GM12878 (cell line): ENCODE results near the gene TRIM63. TPM values are rescaled to one million over a fixed set of nuclear protein-coding genes. Genes with fewer than 3 reads are reported as not detected.

ENCODE experiments used
- ATAC-seq: fragments of 200-7000 bp; cut with Tn5 transposase; 3 replicates; pipeline ENCODE4 v1.9.1; 2020; ENCODE audit warnings: mild to moderate bottlenecking, moderate library complexity
- BruUV-seq: library from RNA; stranded (reverse); fragments of 400-500 nt; replicated peaks from 2 replicates; lab custom pipeline; 2021; lab: Mats Ljungman, UMichigan
- CTCF ChIA-PET: fragments of 300-600 bp; sonication (Branson Sonifier 250); formaldehyde crosslinking; extraction: SDS; loops from one replicate; lab custom pipeline; 2021; ENCODE audit warnings: inconsistent platforms; lab: Yijun Ruan, JAX
- POLR2A ChIA-PET: fragments of 350-600 bp; formaldehyde crosslinking; extraction: SDS; loops from one replicate; lab custom pipeline; 2021; ENCODE audit warnings: inconsistent platforms; lab: Charles Lee
- RAD21 ChIA-PET: fragments of 300-600 bp; sonication (Branson Sonifier 250); formaldehyde crosslinking; loops from one replicate; lab custom pipeline; 2023; ENCODE audit warnings: antibody characterized with exemption; ENCODE audit not compliant: unreplicated experiment; lab: Charles Lee
- SMC1A ChIA-PET: fragments of 300-600 bp; sonication (Branson Sonifier 250); formaldehyde crosslinking; loops from one replicate; lab custom pipeline; 2023; ENCODE audit not compliant: unreplicated experiment, uncharacterized antibody; lab: Charles Lee
- DNase-seq: peaks from one replicate; pipeline ENCODE4 v3.0.0-alpha.2; 2011; ENCODE audit warnings: low read depth, low spot score
- FAIRE-seq: peaks from 3 replicates; lab custom pipeline; 2011; peaks lifted over from hg19 to GRCh38; lab: Jason Lieb, UNC
- H2AFZ ChIP-seq: 2 replicates; pipeline ENCODE4 v1.6.0; 2011; ENCODE audit warnings: low read depth, low read length, control low read depth; ENCODE audit not compliant: control insufficient read depth
- H3K27ac ChIP-seq: 2 replicates; pipeline ENCODE4 v1.5.1; 2011; ENCODE audit warnings: control low read depth; ENCODE audit not compliant: control insufficient read depth, insufficient read depth
- H3K27me3 ChIP-seq, 2 experiments: replicated peaks in 1 of 2; 2 replicates each; pipeline versions ENCODE4 v1.6.0 to v1.6.1; 2011; ENCODE audit warnings: low read length in 1 of 2; ENCODE audit not compliant: control insufficient read depth in 2 of 2, insufficient read depth in 2 of 2
- H3K36me3 ChIP-seq, 2 experiments: 2 replicates each; pipeline ENCODE4 v1.5.1; 2011; ENCODE audit warnings: low read length in 1 of 2; ENCODE audit not compliant: control insufficient read depth in 2 of 2, insufficient read depth in 2 of 2
- H3K4me1 ChIP-seq: 2 replicates; pipeline ENCODE4 v1.6.1; 2011; ENCODE audit warnings: mild to moderate bottlenecking, low read length, moderate library complexity, mixed read lengths; ENCODE audit not compliant: control insufficient read depth, insufficient read depth
- H3K4me2 ChIP-seq: 2 replicates; pipeline ENCODE4 v1.6.0; 2011; ENCODE audit warnings: control low read depth; ENCODE audit not compliant: control insufficient read depth, insufficient read depth
- H3K4me3 ChIP-seq: fragments of 200-600 bp; sonication (generic); 2 replicates; pipeline ENCODE4 v1.5.1; 2016
- H3K79me2 ChIP-seq: 2 replicates; pipeline ENCODE4 v1.6.0; 2011; ENCODE audit warnings: low read length; ENCODE audit not compliant: control insufficient read depth, insufficient read depth
- H3K9ac ChIP-seq: 2 replicates; pipeline ENCODE4 v1.8.0; 2011; ENCODE audit warnings: low read length, control low read depth, mixed read lengths; ENCODE audit not compliant: control insufficient read depth, insufficient read depth
- H3K9me3 ChIP-seq: replicated peaks from 3 replicates; pipeline ENCODE4 v1.5.1; 2011; ENCODE audit warnings: mild to moderate bottlenecking, low read length; ENCODE audit not compliant: control insufficient read depth, insufficient read depth
- H4K20me1 ChIP-seq: 2 replicates; pipeline ENCODE4 v1.6.0; 2011; ENCODE audit not compliant: control insufficient read depth, insufficient read depth
- CBX3 ChIP-seq: fragments of 200-600 bp; sonication (generic); IDR thresholded peaks from 2 replicates; pipeline ENCODE4 v1.6.1; 2016; ENCODE audit warnings: low read depth, borderline replicate concordance
- CEBPZ ChIP-seq: fragments of 150-350 bp; IDR thresholded peaks from 2 replicates; pipeline ENCODE4 v1.6.1; 2016; ENCODE audit warnings: low read depth, low read length
- DPF2 ChIP-seq: fragments of 450-650 bp; IDR thresholded peaks from 2 replicates; pipeline ENCODE4 v1.6.1; 2017; ENCODE audit warnings: mild to moderate bottlenecking
- ELK1 ChIP-seq: IDR thresholded peaks from 2 replicates; pipeline ENCODE4 v1.6.1; 2012; ENCODE audit warnings: low read depth, low read length, improper control_type of control experiment
- ETV6 ChIP-seq, 2 experiments: fragments of 450-650 bp in 1 of 2; IDR thresholded peaks in 1 of 2; conservative IDR thresholded peaks in 1 of 2; 2 replicates each; pipeline ENCODE4 v1.6.1; 2014; ENCODE audit warnings: antibody characterized with exemption in 1 of 2, borderline replicate concordance in 1 of 2, low read depth in 1 of 2, mild to moderate bottlenecking in 1 of 2, moderate library complexity in 1 of 2
- MXI1 ChIP-seq: fragments of 150-350 bp; IDR thresholded peaks from 2 replicates; pipeline ENCODE4 v1.6.1; 2011; ENCODE audit warnings: low read depth, mild to moderate bottlenecking, inconsistent platforms, low read length, improper control_type of control experiment
- NBN ChIP-seq: fragments of 450-650 bp; IDR thresholded peaks from 2 replicates; pipeline ENCODE4 v1.6.1; 2016
- NFIC ChIP-seq: IDR thresholded peaks from 2 replicates; pipeline ENCODE4 v1.6.1; 2012; ENCODE audit warnings: low read depth, mild to moderate bottlenecking, inconsistent platforms, low read length, moderate library complexity
- NFYB ChIP-seq: IDR thresholded peaks from 2 replicates; pipeline ENCODE4 v1.6.1; 2011; ENCODE audit warnings: low read depth, mild to moderate bottlenecking, low read length, improper control_type of control experiment, moderate library complexity; ENCODE audit not compliant: insufficient read depth
- PRDM15 ChIP-seq: fragments of 450-650 bp; formaldehyde crosslinking; IDR thresholded peaks from 2 replicates; pipeline ENCODE4 v1.4.0; 2020; ENCODE audit warnings: mild to moderate bottlenecking, moderate library complexity
- TCF3 ChIP-seq: IDR thresholded peaks from 2 replicates; pipeline ENCODE4 v1.6.1; 2012; ENCODE audit warnings: low read depth, mild to moderate bottlenecking, low read length, borderline replicate concordance; ENCODE audit not compliant: insufficient read depth
- TCF7 ChIP-seq: IDR thresholded peaks from 2 replicates; pipeline ENCODE4 v1.6.1; 2014; ENCODE audit warnings: antibody characterized with exemption, borderline replicate concordance
- YBX1 ChIP-seq: fragments of 450-650 bp; IDR thresholded peaks from 2 replicates; pipeline ENCODE4 v1.6.1; 2016; ENCODE audit warnings: antibody characterized with exemption
- ZNF384 ChIP-seq: IDR thresholded peaks from 2 replicates; pipeline ENCODE4 v1.6.1; 2012; ENCODE audit warnings: low read depth, mild to moderate bottlenecking, low read length, improper control_type of control experiment, borderline replicate concordance
- WGBS: methylation state at CpG from one replicate; pipeline ENCODE4 v1.1.6; 2016; ENCODE audit warnings: low lambda C conversion rate; ENCODE audit not compliant: insufficient replicate concordance, insufficient coverage; ENCODE audit errors: missing lambda C conversion rate; 5-methylcytosine and 5-hydroxymethylcytosine counted together
- in situ Hi-C: fragments of 300-500 bp; cut with MboI; formaldehyde crosslinking; loops from 9 replicates; pipeline ENCODE4 v1.14.3; 2018; ENCODE audit warnings: mixed read lengths
- intact Hi-C: fragments of 100-400 bp; cut with micrococcal nuclease; formaldehyde crosslinking; loops from one replicate; pipeline ENCODE4 v1.14.2; 2022; ENCODE audit not compliant: unreplicated experiment
- polyA plus RNA-seq, 11 experiments: library from polyadenylated mRNA; depleted of rRNA in 4 of 11; unstranded in 6 of 11; stranded (reverse) in 5 of 11; fragments of >200 nt; fragmentation: Nextera tagmentation in 4 of 11; fragmentation: Illumina TruSeq in 1 of 11; extraction: Ambion mirVana in 4 of 11; extraction: Trizol in 1 of 11; gene quantifications; 1 replicate in 1 of 11; 2 replicates in 10 of 11; pipeline versions ENCODE4 v1.2.1 to v1.2.3, GENCODE V29; 2011 to 2016; ENCODE audit warnings: inconsistent platforms in 2 of 11, missing spikeins in 2 of 11, low read depth in 1 of 11
- total RNA-seq, 4 experiments: library from RNA; depleted of rRNA in 3 of 4; stranded (reverse); fragments of >200 nt in 3 of 4; fragmentation: Illumina TruSeq in 1 of 4; extraction: Trizol in 1 of 4; gene quantifications; 2 replicates each; pipeline versions ENCODE4 v1.2.1 to v1.2.3, GENCODE V29; 2013 to 2021

The TRIM63 gene
- total and polyA plus RNA-seq, 10 of the 15 experiments (the other 5 are each of a cell fraction or from before 2014, with no cell fraction given) = not detected

GRCh38 chr1:26014179-26014578 lies 53.3 kb downstream of the TRIM63 start:
- no peak overlapping the region for H2AFZ ChIP-seq
- ChIA-PET CTCF (interaction anchor here (1.2 to 1.3 kb wide), 2 partner anchors 16 to 119 kb away, joined by 4 to 5 read pairs; partner anchors contain the start of gene PAFAH2), POLR2A (no interaction called here), RAD21 (no interaction called here), SMC1A (interaction anchor here (0.7 kb wide), 1 partner anchor 373 kb away, joined by 4 read pairs; no protein-coding TSS in a partner anchor)
- H3K9ac ChIP-seq = no peak overlapping the region
- 72% methylated on average over 2 of the region's 2 CpGs for WGBS
- H4K20me1 ChIP-seq = no peaks in the 10 kb centered on the region
- BruUV-seq = no TSS peak
- ATAC-seq (no peak), FAIRE-seq (no peak), DNase-seq (no peak)
- no peak overlapping the region for H3K4me2 ChIP-seq
- in situ Hi-C loops = no loop called here
- TF ChIP-seq MXI1 = no peak
- no peak for TF ChIP-seq TCF7
- TF ChIP-seq YBX1 = no peak
- no peak for TF ChIP-seq NBN
- TF ChIP-seq CBX3 = no peak
- no peak for TF ChIP-seq TCF3
- no peak for TF ChIP-seq ELK1
- TF ChIP-seq ETV6 (conservative IDR thresholded peaks at IDR 0.05 in 1 of 2, IDR thresholded peaks at IDR 0.05 in 1 of 2; ENCODE audit: borderline replicate concordance in 1 of 2, low read depth in 1 of 2) = no peak
- no peak for TF ChIP-seq PRDM15 (CRISPR knock-in tag)
- no peak for TF ChIP-seq DPF2
- TF ChIP-seq NFYB = no peak
- TF ChIP-seq ZNF384 = no peak
- no peak for TF ChIP-seq NFIC
- no peak for TF ChIP-seq CEBPZ
- H3K36me3 ChIP-seq = no peaks in the 10 kb centered on the region
- no peaks in the 10 kb centered on the region for H3K9me3 ChIP-seq
- H3K79me2 ChIP-seq = no peaks in the 10 kb centered on the region
- no peak overlapping the region for H3K4me3 ChIP-seq
- no peaks in the 10 kb centered on the region for H3K27me3 ChIP-seq
- intact Hi-C loops = no loop called here
- no peak overlapping the region for H3K27ac ChIP-seq
- peaks cover 4% of the 10 kb centered on the region; the same call in 1 of the 2 replicates for H3K4me1 ChIP-seq
